ENCODE results near the gene RCVRN. TPM values are rescaled to one million over a fixed set of nuclear protein-coding genes. Genes with fewer than 3 reads are reported as not detected.

The RCVRN gene
- not detected in 2 replicates for total RNA-seq (2021; fragmentation: NEBNext Ultra II Directional; extraction: Animal tissue kit (Norgen Biotek cat#: 25700))
- not detected in 2 replicates for polyA plus RNA-seq (2011; rRNA removed)
- polyA plus RNA-seq (2011; cell fraction: cytosol; rRNA removed) = 0.03 TPM
- polyA plus RNA-seq (2011; cell fraction: nucleus; rRNA removed) = 0.04 TPM
- not detected in 4 replicates for polyA plus RNA-seq (2012, experiment 1 of 2)
- not detected for polyA plus RNA-seq (2012, experiment 2 of 2)
- 0.08 TPM for polyA plus RNA-seq (2013, experiment 1 of 2)
- not detected for polyA plus RNA-seq (2013, experiment 2 of 2)
- polyA minus RNA-seq (2011; rRNA and poly(A)+ RNA removed) = not detected in 2 replicates
- polyA minus RNA-seq (2011; cell fraction: cytosol; rRNA and poly(A)+ RNA removed) = not detected
- not detected for polyA minus RNA-seq (2011; cell fraction: nucleus; rRNA and poly(A)+ RNA removed)
- long read RNA-seq, experiment 1 = 0 reads
- long read RNA-seq, experiment 2 = 0 reads

DNA sequence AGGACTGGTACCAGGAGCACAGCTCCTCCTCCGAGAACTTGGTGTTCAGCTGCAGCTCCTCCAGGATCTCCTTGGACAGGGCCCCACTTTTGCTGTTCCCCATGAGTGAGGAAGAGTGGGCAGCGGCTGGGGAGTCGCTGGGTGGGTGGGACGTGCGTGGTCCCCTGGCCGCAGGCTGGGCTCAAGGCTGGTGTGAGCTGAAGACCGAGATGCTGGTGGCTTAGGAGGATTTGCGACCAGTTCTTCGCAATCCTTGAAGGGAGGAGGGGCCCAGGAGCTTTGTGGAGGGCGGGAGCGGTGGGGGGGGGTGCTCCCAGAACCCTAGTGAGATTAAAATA, at the start of gene RCVRN:
RCVRN (minus strand) TSS at position 194 of the 338 bp plus-strand sequence; CDS start at position 103, 91 bp downstream.
- Histone ChIP-seq H2AK5ac (ENCODE audit: low read depth, low read length) (no peak within 1 kb of the TSS), H3K4me3 (ENCODE audit: extremely low read depth in 1 of 4, insufficient read depth in 2 of 4, low read depth in 3 of 4, low read length in 4 of 4) (no peak within 1 kb of the TSS), H3K79me1 (ENCODE audit: low read depth, low read length) (no peaks in the 10 kb centered on the region), H3K27me3 (replicated peaks in 1 of 4; ENCODE audit: control insufficient read depth in 3 of 4, extremely low read depth in 1 of 4, insufficient read depth in 3 of 4, low read length in 3 of 4) (no peaks in the 10 kb centered on the region; a peak in 1 of 7 replicates), H3K9me3 (ENCODE audit: insufficient read depth in 2 of 2, low read depth in 1 of 2, low read length in 1 of 2) (no peaks in the 10 kb centered on the region), H2BK120ac (replicated peaks; ENCODE audit: low read depth, low read length) (no peak within 1 kb of the TSS), H2BK5ac (ENCODE audit: low read depth, low read length) (no peak within 1 kb of the TSS), H3K23ac (ENCODE audit: insufficient read length) (no peak within 1 kb of the TSS), H4K20me1 (replicated peaks in 1 of 2; ENCODE audit: control insufficient read depth in 1 of 2, insufficient read depth in 2 of 2, low read length in 2 of 2) (no peaks in the 10 kb centered on the region), H3K4me2 (ENCODE audit: insufficient read depth in 1 of 2, low read depth in 2 of 2, low read length in 2 of 2) (no peak within 1 kb of the TSS), H2BK12ac (ENCODE audit: low read depth, low read length) (no peak within 1 kb of the TSS), H4K91ac (replicated peaks; ENCODE audit: insufficient read length, low read length) (no peak within 1 kb of the TSS), H2BK20ac (ENCODE audit: low read length) (no peak within 1 kb of the TSS), H3K9ac (replicated peaks in 1 of 4; ENCODE audit: extremely low read depth in 1 of 4, low read depth in 3 of 4, low read length in 3 of 4) (no peak within 1 kb of the TSS; a peak in 1 of 7 replicates), H3K36me3 (ENCODE audit: control insufficient read depth in 2 of 4, insufficient read depth in 4 of 4, low read length in 3 of 4) (no peaks in the 10 kb centered on the region), H3K56ac (replicated peaks; ENCODE audit: insufficient read length, low read depth, low read length) (no peak within 1 kb of the TSS), H3K4me1 (replicated peaks in 1 of 4; ENCODE audit: control insufficient read depth in 3 of 4, insufficient read depth in 4 of 4, low read length in 3 of 4) (peaks cover 0 to 4% (median 2%) of the 10 kb centered on the region in 4 experiments; a peak in 3 of 7 replicates), H4K5ac (ENCODE audit: insufficient read length, low read depth, low read length) (no peak within 1 kb of the TSS), H2AFZ (ENCODE audit: low read length) (no peak within 1 kb of the TSS), H3K23me2 (ENCODE audit: low read depth, low read length) (no peaks in the 10 kb centered on the region), H3K18ac (ENCODE audit: extremely low read depth, low read length) (no peak within 1 kb of the TSS), H3K4ac (replicated peaks; ENCODE audit: insufficient read length, low read depth, low read length) (peak within 1 kb of the TSS; percentile 48), H3K14ac (ENCODE audit: insufficient read length) (no peak within 1 kb of the TSS), H3K79me2 (ENCODE audit: control insufficient read depth in 1 of 2, insufficient read depth in 2 of 2, low read length in 2 of 2) (no peaks in the 10 kb centered on the region), H4K8ac (ENCODE audit: extremely low read depth, insufficient read depth, low read length) (no peak within 1 kb of the TSS), H2BK15ac (ENCODE audit: low read length) (no peak within 1 kb of the TSS), H3K27ac (ENCODE audit: low read depth, low read length) (no peak within 1 kb of the TSS)
- FAIRE-seq = no peak
- no peak for DNase-seq (ENCODE audit: low read depth in 1 of 2, low spot score in 2 of 2)
- TF ChIP-seq ZNF274 (IDR thresholded peaks at IDR 0.05; ENCODE audit: borderline replicate concordance, extremely low read depth, low read length) = no peak
- no peak for TF ChIP-seq CEBPB (IDR thresholded peaks at IDR 0.05; ENCODE audit: low read depth, low read length)
- no peak for TF ChIP-seq TBP (IDR thresholded peaks at IDR 0.05; ENCODE audit: low read depth, low read length)
- TF ChIP-seq HDAC2 (IDR thresholded peaks at IDR 0.05; ENCODE audit: borderline replicate concordance in 1 of 2, low read depth in 2 of 2, low read length in 2 of 2) = no peak
- TF ChIP-seq EGR1 (IDR thresholded peaks at IDR 0.05; ENCODE audit: borderline replicate concordance, low read depth, low read length) = no peak
- TF ChIP-seq KDM4A (IDR thresholded peaks at IDR 0.05; ENCODE audit: low read depth, low read length, severe bottlenecking) = no peak
- ChIA-PET POLR2A (ENCODE audit: partially characterized antibody) (interaction anchor here (0.6 kb wide), 1 partner anchor 817 kb away, joined by 3 read pairs; no protein-coding TSS in a partner anchor), CTCF (ENCODE audit: partially characterized antibody) (interaction anchor here (0.8 to 10.8 kb wide), 16 partner anchors 13 to 381 kb away, joined by 3 to 101 read pairs (median 4); no protein-coding TSS in a partner anchor)
- 70% methylated on average over 6 of the region's 11 CpGs; no CpG with 5 or more reads in 1 of the 2 experiments for WGBS, 2 experiments (ENCODE audit: extremely low coverage in 1 of 2, insufficient coverage in 1 of 2, insufficient read length in 1 of 2, insufficient replicate concordance in 2 of 2, low coverage in 1 of 2, low lambda C conversion rate in 2 of 2, missing lambda C conversion rate in 1 of 2)

All from H1 (cell line).